ENCODE measurements around the gene CLDN10. TPM values are rescaled to one million over a fixed set of nuclear protein-coding genes. Genes with fewer than 3 reads are reported as not detected.

The CLDN10 gene
- total and polyA plus RNA-seq, 2 of the 8 experiments (the other 6 are each of a cell fraction or from before 2014, with no cell fraction given), result 41.2 to 43.6 TPM

Other genes with a start within 250 kb of the CLDN10 start
- gene DZIP1, start 92.0 kb downstream of the CLDN10 start, total RNA-seq (2021; fragmentation: NEBNext Ultra II Directional; extraction: Animal tissue kit (Norgen Biotek cat#: 25700)), result 24.6 and 28.0 TPM in 2 replicates
- gene DZIP1, start 92.0 kb downstream of the CLDN10 start, polyA plus RNA-seq (2011; rRNA removed), result 7.6 and 11.7 TPM in 2 replicates
- gene DNAJC3, start 124.4 kb downstream of the CLDN10 start, total RNA-seq (2021; fragmentation: NEBNext Ultra II Directional; extraction: Animal tissue kit (Norgen Biotek cat#: 25700)), result 23.6 and 24.1 TPM in 2 replicates
- gene DNAJC3, start 124.4 kb downstream of the CLDN10 start, polyA plus RNA-seq (2011; rRNA removed), result 2.6 and 4.3 TPM in 2 replicates